GM12872 (cell line): ENCODE measurements around the gene SEM1.

Experiments
- TF ChIP-seq, protein P1 (sequence below): IDR thresholded peaks from 3 replicates; pipeline ENCODE4 v1.5.1; 2011; ENCODE audit warnings: low read depth, mild to moderate bottlenecking, low read length, moderate library complexity; ENCODE audit not compliant: insufficient read depth

Gene SEM1

DNA sequence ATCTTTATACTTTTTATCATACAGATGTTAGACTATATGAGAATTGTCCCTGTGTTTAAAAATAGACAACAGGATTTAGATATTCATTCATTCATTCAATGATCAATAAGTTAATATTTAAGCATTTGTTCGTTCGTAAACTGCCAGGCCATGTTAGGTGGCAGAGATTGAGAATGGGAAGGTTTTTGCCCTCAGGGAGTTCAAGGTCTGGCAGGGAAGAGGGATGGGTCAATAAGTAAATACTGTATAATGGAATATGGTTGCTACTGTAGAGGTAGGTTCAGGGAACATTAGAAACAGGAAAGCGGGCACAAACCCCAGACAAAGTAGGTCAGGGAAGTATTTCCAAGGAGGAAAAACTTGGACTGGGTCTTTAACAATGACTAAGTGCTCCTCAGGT is 64.6 kb downstream of the SEM1 start:
- TF ChIP-seq, protein P1, sequence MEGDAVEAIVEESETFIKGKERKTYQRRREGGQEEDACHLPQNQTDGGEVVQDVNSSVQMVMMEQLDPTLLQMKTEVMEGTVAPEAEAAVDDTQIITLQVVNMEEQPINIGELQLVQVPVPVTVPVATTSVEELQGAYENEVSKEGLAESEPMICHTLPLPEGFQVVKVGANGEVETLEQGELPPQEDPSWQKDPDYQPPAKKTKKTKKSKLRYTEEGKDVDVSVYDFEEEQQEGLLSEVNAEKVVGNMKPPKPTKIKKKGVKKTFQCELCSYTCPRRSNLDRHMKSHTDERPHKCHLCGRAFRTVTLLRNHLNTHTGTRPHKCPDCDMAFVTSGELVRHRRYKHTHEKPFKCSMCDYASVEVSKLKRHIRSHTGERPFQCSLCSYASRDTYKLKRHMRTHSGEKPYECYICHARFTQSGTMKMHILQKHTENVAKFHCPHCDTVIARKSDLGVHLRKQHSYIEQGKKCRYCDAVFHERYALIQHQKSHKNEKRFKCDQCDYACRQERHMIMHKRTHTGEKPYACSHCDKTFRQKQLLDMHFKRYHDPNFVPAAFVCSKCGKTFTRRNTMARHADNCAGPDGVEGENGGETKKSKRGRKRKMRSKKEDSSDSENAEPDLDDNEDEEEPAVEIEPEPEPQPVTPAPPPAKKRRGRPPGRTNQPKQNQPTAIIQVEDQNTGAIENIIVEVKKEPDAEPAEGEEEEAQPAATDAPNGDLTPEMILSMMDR: no peak

DNA sequence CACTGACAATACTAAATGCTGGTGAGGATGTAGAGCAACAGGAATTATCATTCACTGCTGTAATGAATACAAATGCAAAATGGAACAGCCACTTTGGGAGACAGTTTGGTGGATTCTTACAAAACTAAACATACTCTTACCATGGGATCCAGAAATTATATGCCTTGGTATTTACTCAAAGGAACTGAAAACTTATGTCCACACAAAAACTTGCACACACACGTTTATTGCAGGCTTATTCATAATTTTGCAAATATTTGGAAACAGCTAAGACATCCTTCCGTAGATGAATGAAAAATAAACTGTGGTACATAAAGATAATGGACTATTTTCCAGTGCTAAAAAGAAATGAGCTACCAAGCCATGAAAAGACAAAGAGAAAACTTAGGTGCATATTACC is 69.6 kb downstream of the SEM1 start:
- TF ChIP-seq, protein P1: no peak
